Measurements from ENCODE around the gene PTPN11.

PTPN11 gene

GRCh38 chr12:112425582-112426382 lies 7.0 kb downstream of the PTPN11 start:
- Histone ChIP-seq H4K20me1 (ENCODE audit: insufficient read depth) (no peaks in the 10 kb centered on the region; the same call in 1 of the 2 replicates), H3K79me2 (ENCODE audit: insufficient read depth, low read depth) (peaks cover 47% of the 10 kb centered on the region; the same call in 1 of the 2 replicates)

GRCh38 chr12:112427760-112428159 lies 9.0 kb downstream of the PTPN11 start:
- Histone ChIP-seq H3K27me3 (ENCODE audit: insufficient read depth, low read depth) (no peaks in the 10 kb centered on the region), H3K27ac (no peak overlapping the region), H3K4me3 (IDR thresholded peaks at IDR 0.05; ENCODE audit: insufficient read depth, low read depth, low read length) (no peak overlapping the region), H2AFZ (ENCODE audit: low read depth) (no peak overlapping the region), H3K79me2 (ENCODE audit: insufficient read depth, low read depth) (peaks cover 36% of the 10 kb centered on the region; the same call in 1 of the 2 replicates), H3K9ac (no peak overlapping the region), H3K4me2 (no peak overlapping the region), H3K36me3 (ENCODE audit: insufficient read depth) (no peaks in the 10 kb centered on the region), H3K4me1 (ENCODE audit: low read depth, poor library complexity, severe bottlenecking) (no peaks in the 10 kb centered on the region), H4K20me1 (ENCODE audit: insufficient read depth) (no peaks in the 10 kb centered on the region)
- no peak for TF ChIP-seq CTCF (conservative IDR thresholded peaks at IDR 0.05; ENCODE audit: low read depth, low read length)

More at GRCh38 chr12:112425582-112426382, 7.0 kb downstream of the PTPN11 start:
- Histone ChIP-seq H3K4me1 (ENCODE audit: low read depth, poor library complexity, severe bottlenecking) (peaks cover 14% of the 10 kb centered on the region), H3K27ac (no peak overlapping the region), H3K9ac (no peak overlapping the region), H3K4me3 (IDR thresholded peaks at IDR 0.05; ENCODE audit: insufficient read depth, low read depth, low read length) (no peak overlapping the region), H3K27me3 (ENCODE audit: insufficient read depth, low read depth) (no peaks in the 10 kb centered on the region), H3K4me2 (no peak overlapping the region), H2AFZ (ENCODE audit: low read depth) (no peak overlapping the region), H3K36me3 (ENCODE audit: insufficient read depth) (no peaks in the 10 kb centered on the region)
- no peak for TF ChIP-seq CTCF (conservative IDR thresholded peaks at IDR 0.05; ENCODE audit: low read depth, low read length)

GRCh38 chr12:112430929-112431328 lies 12.2 kb downstream of the PTPN11 start:
- Histone ChIP-seq H3K4me3 (IDR thresholded peaks at IDR 0.05; ENCODE audit: insufficient read depth, low read depth, low read length) (no peak overlapping the region), H3K27ac (no peak overlapping the region), H4K20me1 (ENCODE audit: insufficient read depth) (no peaks in the 10 kb centered on the region), H3K27me3 (ENCODE audit: insufficient read depth, low read depth) (no peaks in the 10 kb centered on the region), H3K79me2 (ENCODE audit: insufficient read depth, low read depth) (peaks cover 17% of the 10 kb centered on the region; the same call in 1 of the 2 replicates), H2AFZ (ENCODE audit: low read depth) (no peak overlapping the region), H3K4me2 (no peak overlapping the region), H3K9ac (no peak overlapping the region), H3K36me3 (ENCODE audit: insufficient read depth) (no peaks in the 10 kb centered on the region), H3K4me1 (ENCODE audit: low read depth, poor library complexity, severe bottlenecking) (no peaks in the 10 kb centered on the region)
- TF ChIP-seq CTCF (conservative IDR thresholded peaks at IDR 0.05; ENCODE audit: low read depth, low read length) = no peak

- Histone ChIP-seq H3K79me2 (ENCODE audit: insufficient read depth, low read depth) (peaks cover 15% of the 10 kb centered on the region; the same call in 1 of the 2 replicates), H3K36me3 (ENCODE audit: insufficient read depth) (no peaks in the 10 kb centered on the region)
These were observed 13.2 kb downstream of the PTPN11 start for GRCh38 chr12:112431965-112432364.

More at GRCh38 chr12:112431965-112432364, 13.2 kb downstream of the PTPN11 start:
- H3K27me3 ChIP-seq (ENCODE audit: insufficient read depth, low read depth) = no peaks in the 10 kb centered on the region
- no peak overlapping the region for H3K4me3 ChIP-seq (IDR thresholded peaks at IDR 0.05; ENCODE audit: insufficient read depth, low read depth, low read length)
- no peaks in the 10 kb centered on the region for H4K20me1 ChIP-seq (ENCODE audit: insufficient read depth)
- H2AFZ ChIP-seq (ENCODE audit: low read depth) = no peak overlapping the region
- no peak overlapping the region for H3K9ac ChIP-seq
- H3K27ac ChIP-seq = no peak overlapping the region
- H3K4me1 ChIP-seq (ENCODE audit: low read depth, poor library complexity, severe bottlenecking) = no peaks in the 10 kb centered on the region
- TF ChIP-seq CTCF (conservative IDR thresholded peaks at IDR 0.05; ENCODE audit: low read depth, low read length) = no peak
- H3K4me2 ChIP-seq = no peak overlapping the region
